HCT116 (cell line): Measurements from ENCODE around the gene LYSET. TPM values are rescaled to one million over a fixed set of nuclear protein-coding genes. Genes with fewer than 3 reads are reported as not detected.
"Not testable (repeated sequence)": the region's sequence is repeated elsewhere in the genome, so short reads cannot be mapped to it uniquely, and the experiment has no call there.

Source experiments
- ATAC-seq: fragments of 200-7000 bp; cut with Tn5 transposase; 2 replicates; pipeline ENCODE4 v1.9.1; 2020; ENCODE audit warnings: mild to moderate bottlenecking, moderate library complexity
- BruUV-seq: library from RNA; stranded (reverse); fragments of 400-500 nt; replicated peaks from 2 replicates; lab custom pipeline; 2021; lab: Mats Ljungman, UMichigan
- CTCF ChIA-PET: fragments of 300-600 bp; sonication (Branson Sonifier 250); formaldehyde crosslinking; loops from one replicate; lab custom pipeline; 2021; ENCODE audit warnings: antibody characterized with exemption; lab: Charles Lee
- POLR2A ChIA-PET: fragments of 300-600, 350-600 bp; sonication (Branson Sonifier 250); formaldehyde crosslinking; loops from one replicate; lab custom pipeline; 2021; ENCODE audit warnings: antibody characterized with exemption; lab: Charles Lee
- RAD21 ChIA-PET, 2 experiments: fragments of 300-600 bp; sonication (Branson Sonifier 250); formaldehyde crosslinking; loops; one replicate each; lab custom pipeline; 2023; ENCODE audit warnings: low total read pairs in 2 of 2; ENCODE audit not compliant: uncharacterized antibody in 2 of 2, unreplicated experiment in 2 of 2, low non-redundant PET in 1 of 2; lab: Charles Lee
- DNase-seq: peaks from one replicate; pipeline ENCODE4 v3.0.0-alpha.2; 2010; ENCODE audit warnings: low read depth, low spot score
- H2AFZ ChIP-seq: fragments of 200-600 bp; shearing (Covaris generic), sonication (generic); 2 replicates; pipeline ENCODE4 v1.6.1; 2017; ENCODE audit warnings: low read depth, mixed run types, mixed read lengths, antibody characterized with exemption, low read length; ENCODE audit not compliant: poor library complexity, severe bottlenecking
- H3K27ac ChIP-seq: 2 replicates; pipeline ENCODE4 v1.5.1; 2012; ENCODE audit warnings: low read depth, low read length
- H3K27me3 ChIP-seq: fragments of 200-600 bp; sonication (generic); 2 replicates; pipeline ENCODE4 v1.6.1; 2016; ENCODE audit warnings: mixed run types, low read length, mixed read lengths; ENCODE audit not compliant: insufficient read depth
- H3K36me3 ChIP-seq, 2 experiments: fragments of 200-500 bp in 1 of 2; fragments of 200-600 bp in 1 of 2; sonication (Bioruptor generic) in 1 of 2; sonication (generic) in 1 of 2; 2 replicates each; pipeline versions ENCODE4 v1.5.1 to v1.6.1; 2014 to 2016; ENCODE audit warnings: low read length in 2 of 2, inconsistent platforms in 1 of 2, mixed read lengths in 1 of 2, mixed run types in 1 of 2; ENCODE audit not compliant: insufficient read depth in 2 of 2, control insufficient read depth in 1 of 2
- H3K4me1 ChIP-seq, 2 experiments: fragments of 200-600 bp in 1 of 2; sonication (generic) in 1 of 2; 2 replicates each; pipeline versions ENCODE4 v1.5.1 to v1.6.1; 2012 to 2017; ENCODE audit warnings: low read length in 2 of 2, inconsistent platforms in 1 of 2, mild to moderate bottlenecking in 1 of 2, mixed read lengths in 1 of 2, mixed run types in 1 of 2, moderate library complexity in 1 of 2; ENCODE audit not compliant: insufficient read depth in 2 of 2, control insufficient read depth in 1 of 2
- H3K4me2 ChIP-seq: fragments of 200-600 bp; sonication (generic); 2 replicates; pipeline ENCODE4 v1.6.1; 2017; ENCODE audit warnings: mixed run types, low read length, mixed read lengths
- H3K4me3 ChIP-seq, 2 experiments: fragments of 200-600 bp in 1 of 2; sonication (generic) in 1 of 2; replicated peaks in 1 of 2; 2 replicates each; pipeline ENCODE4 v1.5.1; 2011 to 2016; ENCODE audit warnings: low read length in 2 of 2, control low read depth in 1 of 2, low read depth in 1 of 2, mild to moderate bottlenecking in 1 of 2, mixed read lengths in 1 of 2, mixed run types in 1 of 2
- H3K79me2 ChIP-seq: fragments of 200-600 bp; sonication (generic); 2 replicates; pipeline ENCODE4 v1.6.1; 2017; ENCODE audit warnings: mild to moderate bottlenecking, mixed run types, low read length, moderate library complexity, mixed read lengths; ENCODE audit not compliant: insufficient read depth
- H3K9ac ChIP-seq: fragments of 200-600 bp; sonication (generic); 2 replicates; pipeline ENCODE4 v1.6.1; 2016; ENCODE audit warnings: low read length, mixed read lengths
- H3K9me2 ChIP-seq: fragments of 200-600 bp; sonication (generic), shearing (Covaris generic); 2 replicates; pipeline ENCODE4 v1.6.1; 2017; ENCODE audit warnings: mixed run types, mild to moderate bottlenecking, moderate library complexity; ENCODE audit not compliant: insufficient read depth
- H3K9me3 ChIP-seq, 2 experiments: fragments of 200-500 bp in 1 of 2; fragments of 200-600 bp in 1 of 2; sonication (Bioruptor generic) in 1 of 2; sonication (generic) in 1 of 2; 2 replicates each; pipeline ENCODE4 v1.6.1; 2014 to 2017; ENCODE audit warnings: low read length in 2 of 2, mixed read lengths in 2 of 2, inconsistent platforms in 1 of 2, low read depth in 1 of 2, mild to moderate bottlenecking in 1 of 2, mixed run types in 1 of 2, moderate library complexity in 1 of 2; ENCODE audit not compliant: control insufficient read depth in 1 of 2, insufficient read depth in 1 of 2
- H4K20me1 ChIP-seq: fragments of 200-600 bp; sonication (generic), shearing (Covaris generic); 2 replicates; pipeline ENCODE4 v1.6.1; 2017; ENCODE audit warnings: mixed run types, mild to moderate bottlenecking, moderate library complexity; ENCODE audit not compliant: insufficient read depth
- EZH2phosphoT487 ChIP-seq: fragments of 200-600 bp; IDR thresholded peaks from 2 replicates; pipeline ENCODE4 v1.6.1; 2018; ENCODE audit warnings: antibody characterized with exemption, borderline replicate concordance
- FOSL1 ChIP-seq: IDR thresholded peaks from 2 replicates; pipeline ENCODE4 v1.6.1; 2012; ENCODE audit warnings: low read depth
- MAX ChIP-seq: IDR thresholded peaks from 2 replicates; pipeline ENCODE4 v1.6.1; 2012
- POLR2A ChIP-seq: IDR thresholded peaks from 2 replicates; pipeline ENCODE4 v1.7.0; 2011; ENCODE audit warnings: borderline replicate concordance; ENCODE audit not compliant: insufficient read depth, insufficient read length; ENCODE audit errors: extremely low read depth
- SIN3A ChIP-seq: IDR thresholded peaks from 2 replicates; pipeline ENCODE4 v1.6.1; 2012; ENCODE audit warnings: low read depth
- SRF ChIP-seq: IDR thresholded peaks from 2 replicates; pipeline ENCODE4 v1.6.1; 2012; ENCODE audit warnings: low read depth
- intact Hi-C: fragments of 100-400 bp; cut with micrococcal nuclease; formaldehyde crosslinking; loops from 2 replicates; pipeline ENCODE4 v1.10.0; 2022
- total RNA-seq: library from RNA; stranded (reverse); gene quantifications from one replicate; pipeline ENCODE4 v1.2.1, GENCODE V29; 2021; ENCODE audit not compliant: unreplicated experiment

The LYSET gene
- total RNA-seq, 1 experiment from 2014 or later, result 19.5 TPM

- H3K4me3 ChIP-seq, intact Hi-C loops, H3K9me3 ChIP-seq, H2AFZ ChIP-seq, H3K79me2 ChIP-seq, ATAC-seq, H3K36me3 ChIP-seq, H3K9ac ChIP-seq, H3K4me1 ChIP-seq, RAD21 ChIA-PET, H3K27me3 ChIP-seq, BruUV-seq, DNase-seq, H3K4me2 ChIP-seq, H3K27ac ChIP-seq, H3K9me2 ChIP-seq, H4K20me1 ChIP-seq: not testable (repeated sequence)
- ChIA-PET CTCF (interaction anchor here (1.2 to 1.4 kb wide), 2 partner anchors 8 to 10 kb away, joined by 4 to 5 read pairs; no protein-coding TSS in a partner anchor), POLR2A (interaction anchor here (0.6 to 1.5 kb wide), 3 partner anchors 9 to 467 kb away, joined by 4 to 6 read pairs (median 5); no protein-coding TSS in a partner anchor)
Observed at GRCh38 chr14:93169619-93170018, 15.5 kb upstream of the LYSET start.

- intact Hi-C loops, result not testable (repeated sequence)
- ChIA-PET CTCF (interaction anchor here (1.2 kb wide), 1 partner anchor 10 kb away, joined by 4 read pairs; no protein-coding TSS in a partner anchor), POLR2A (interaction anchor here (1.2 to 1.5 kb wide), 2 partner anchors 9 to 10 kb away, joined by 5 to 6 read pairs; no protein-coding TSS in a partner anchor)
Observed at GRCh38 chr14:93170141-93170540, 15.0 kb upstream of the LYSET start.

GRCh38 chr14:93171376-93171775 is 13.7 kb upstream of the LYSET start:
- intact Hi-C loops, result no loop called here
- BruUV-seq, result no TSS peak
- Histone ChIP-seq H3K9me2 (no peaks in the 10 kb centered on the region), H2AFZ (no peak overlapping the region), H3K36me3 (no peaks in the 10 kb centered on the region), H3K9ac (no peak overlapping the region), H3K27ac (no peak overlapping the region), H3K4me2 (no peak overlapping the region), H3K79me2 (no peaks in the 10 kb centered on the region), H4K20me1 (no peaks in the 10 kb centered on the region), H3K9me3 (no peaks in the 10 kb centered on the region), H3K4me1 (no peaks in the 10 kb centered on the region)
- CTCF ChIA-PET, result interaction anchor here (1.5 kb wide), 1 partner anchor 11 kb away, joined by 4 read pairs; no protein-coding TSS in a partner anchor
- DNase-seq, result no peak
- no peak for ATAC-seq
- POLR2A ChIA-PET, result no interaction called here
- no peak for TF ChIP-seq SIN3A
- no peak for TF ChIP-seq POLR2A
- TF ChIP-seq FOSL1, result no peak
- TF ChIP-seq MAX, result no peak
- TF ChIP-seq SRF, result no peak
- no peak for TF ChIP-seq EZH2phosphoT487
- TF ChIP-seq, all 23 proteins: peak for 0
- RAD21 ChIA-PET, result no interaction called here
- H3K4me3 ChIP-seq, result no peak overlapping the region
- no peaks in the 10 kb centered on the region for H3K27me3 ChIP-seq

More at GRCh38 chr14:93170141-93170540, 15.0 kb upstream of the LYSET start:
- H2AFZ ChIP-seq, BruUV-seq, H4K20me1 ChIP-seq, H3K79me2 ChIP-seq, H3K9me3 ChIP-seq, H3K4me1 ChIP-seq, H3K36me3 ChIP-seq, H3K4me2 ChIP-seq, H3K27me3 ChIP-seq, H3K27ac ChIP-seq, RAD21 ChIA-PET, H3K4me3 ChIP-seq, H3K9ac ChIP-seq, ATAC-seq, DNase-seq, H3K9me2 ChIP-seq: not testable (repeated sequence)
